ENCODE results near the gene STEAP1.
"Not testable (repeated sequence)": the region's sequence is repeated elsewhere in the genome, so short reads cannot be mapped to it uniquely, and the experiment has no call there.

Gene STEAP1

GRCh38 chr7:90175667-90176066, 21.4 kb downstream of the STEAP1 start:
- DNase-seq = no peak

- DNase-seq = peak; percentile 25
Measured at GRCh38 chr7:90176195-90176594, 21.9 kb downstream of the STEAP1 start.

- no peak for DNase-seq
Measured at GRCh38 chr7:90178166-90178565, 23.9 kb downstream of the STEAP1 start.

DNA sequence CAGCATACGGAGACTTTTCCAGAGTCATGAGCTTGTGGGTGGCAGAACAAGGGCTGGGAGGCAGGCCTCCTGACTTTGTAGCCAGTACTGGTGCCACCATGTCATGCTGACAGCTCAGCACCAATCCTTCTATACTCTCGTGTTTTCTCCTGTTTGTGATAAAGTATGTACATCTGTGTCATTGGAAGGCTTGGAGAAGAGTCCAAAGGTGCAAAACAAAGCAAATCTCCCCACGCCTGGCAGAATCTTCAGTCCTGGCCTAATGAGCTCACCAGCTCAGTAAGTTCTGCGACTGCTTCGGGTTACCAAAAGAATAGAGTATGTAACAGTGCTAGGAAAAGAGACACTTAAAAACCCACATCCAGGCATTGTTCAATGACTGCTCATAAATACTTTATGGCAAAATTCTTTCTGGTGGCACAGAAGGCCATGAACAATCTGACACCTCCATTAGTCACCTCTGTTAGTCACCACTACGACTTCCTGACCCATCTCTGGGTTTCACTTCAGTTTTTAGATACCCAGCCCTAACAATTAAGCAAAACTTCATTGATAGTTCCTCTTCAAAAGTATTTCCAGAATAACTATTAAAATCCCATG, 24.5 kb downstream of the STEAP1 start:
- DNase-seq = peak; percentile 64

GRCh38 chr7:90180011-90180585, 25.8 kb downstream of the STEAP1 start:
- peak; percentile 50 for DNase-seq

GRCh38 chr7:90180649-90181048, 26.4 kb downstream of the STEAP1 start:
- DNase-seq = peak; percentile 33

DNA sequence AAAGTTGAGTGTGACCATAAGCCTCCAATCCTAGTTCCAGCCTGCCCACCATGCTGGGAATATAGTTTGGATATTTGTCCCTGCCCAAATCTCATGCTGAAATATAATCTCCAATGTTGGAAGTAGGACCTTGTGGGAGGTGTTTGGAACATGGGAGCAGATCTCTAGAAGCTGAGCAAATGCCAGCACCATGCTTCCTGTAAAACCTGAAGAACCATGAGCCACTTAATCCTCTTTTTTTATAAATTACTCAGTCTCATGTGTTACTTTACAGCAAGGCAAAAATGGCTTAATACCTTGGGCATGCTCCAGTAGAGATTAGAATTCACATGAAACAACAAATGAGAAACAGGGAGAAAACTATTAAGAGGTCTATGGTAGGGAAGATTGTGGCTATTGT, 27.2 kb downstream of the STEAP1 start:
- DNase-seq = no peak

GRCh38 chr7:90186290-90186689, 32.0 kb downstream of the STEAP1 start:
- DNase-seq = not testable (repeated sequence)

DNA sequence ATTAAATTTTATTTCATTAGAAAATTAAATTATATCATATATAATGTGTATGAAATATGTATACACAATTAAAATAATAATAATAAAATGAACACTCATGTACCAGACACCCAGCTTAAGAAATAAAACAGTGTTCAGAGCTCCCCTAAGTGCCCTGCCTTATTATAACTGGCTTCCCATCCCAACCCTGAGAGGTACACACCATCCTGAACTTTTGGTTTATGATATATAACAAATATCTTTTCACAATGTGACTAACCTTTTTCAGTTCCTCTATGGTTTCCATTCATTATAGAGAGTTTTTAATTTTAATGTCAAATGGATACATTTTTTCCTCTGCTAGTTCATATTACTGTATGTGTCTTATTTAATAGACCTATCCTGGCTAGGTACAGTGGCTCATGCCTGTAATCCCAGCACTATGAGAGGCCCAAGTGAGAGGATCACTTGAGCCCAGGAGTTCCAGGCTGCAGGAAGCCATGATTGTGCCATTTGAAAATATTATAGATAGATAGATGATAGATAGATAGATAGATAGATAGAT, 33.3 kb downstream of the STEAP1 start:
- DNase-seq = no peak

GRCh38 chr7:90188281-90188680, 34.0 kb downstream of the STEAP1 start:
- peak; percentile 20 for DNase-seq

DNA sequence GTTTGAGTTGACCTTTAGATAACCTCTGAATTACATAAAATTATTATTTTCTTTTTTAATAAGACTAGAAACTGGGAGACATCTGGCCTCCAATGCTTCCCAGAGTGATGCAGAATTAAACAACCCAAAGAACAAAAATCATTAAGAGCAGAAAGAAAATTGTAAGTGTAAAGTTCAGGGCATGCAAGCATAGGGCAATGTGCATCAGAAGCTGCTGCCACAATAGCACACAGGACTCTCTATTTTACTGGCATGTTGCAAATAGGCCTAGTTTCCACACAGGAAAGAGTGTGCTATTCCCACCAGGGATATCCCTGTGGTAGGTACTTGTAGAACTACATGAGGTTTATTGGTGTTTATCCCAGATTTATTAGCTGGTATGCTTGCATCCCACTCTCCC, 36.7 kb downstream of the STEAP1 start:
- DNase-seq = no peak

DNA sequence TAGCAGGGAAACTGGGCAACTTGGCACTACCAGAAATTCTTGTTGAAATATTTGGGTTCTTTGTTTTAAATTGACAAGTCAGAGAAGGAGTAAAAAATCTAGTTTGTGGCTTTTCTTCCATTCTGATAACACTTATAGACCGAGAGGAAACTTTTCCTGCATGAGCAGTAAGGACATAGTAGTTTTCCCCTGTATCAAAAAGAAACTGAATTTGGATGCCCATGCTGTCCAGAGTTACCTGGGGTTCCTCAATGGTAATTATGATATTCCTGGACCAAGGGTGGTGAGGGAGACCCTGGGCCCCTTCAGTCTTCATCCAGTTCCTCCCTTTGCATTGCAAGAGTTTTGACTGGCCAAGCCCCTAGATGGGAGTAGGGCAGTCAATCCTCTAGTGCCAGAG, 37.4 kb downstream of the STEAP1 start:
- DNase-seq = no peak

DNA sequence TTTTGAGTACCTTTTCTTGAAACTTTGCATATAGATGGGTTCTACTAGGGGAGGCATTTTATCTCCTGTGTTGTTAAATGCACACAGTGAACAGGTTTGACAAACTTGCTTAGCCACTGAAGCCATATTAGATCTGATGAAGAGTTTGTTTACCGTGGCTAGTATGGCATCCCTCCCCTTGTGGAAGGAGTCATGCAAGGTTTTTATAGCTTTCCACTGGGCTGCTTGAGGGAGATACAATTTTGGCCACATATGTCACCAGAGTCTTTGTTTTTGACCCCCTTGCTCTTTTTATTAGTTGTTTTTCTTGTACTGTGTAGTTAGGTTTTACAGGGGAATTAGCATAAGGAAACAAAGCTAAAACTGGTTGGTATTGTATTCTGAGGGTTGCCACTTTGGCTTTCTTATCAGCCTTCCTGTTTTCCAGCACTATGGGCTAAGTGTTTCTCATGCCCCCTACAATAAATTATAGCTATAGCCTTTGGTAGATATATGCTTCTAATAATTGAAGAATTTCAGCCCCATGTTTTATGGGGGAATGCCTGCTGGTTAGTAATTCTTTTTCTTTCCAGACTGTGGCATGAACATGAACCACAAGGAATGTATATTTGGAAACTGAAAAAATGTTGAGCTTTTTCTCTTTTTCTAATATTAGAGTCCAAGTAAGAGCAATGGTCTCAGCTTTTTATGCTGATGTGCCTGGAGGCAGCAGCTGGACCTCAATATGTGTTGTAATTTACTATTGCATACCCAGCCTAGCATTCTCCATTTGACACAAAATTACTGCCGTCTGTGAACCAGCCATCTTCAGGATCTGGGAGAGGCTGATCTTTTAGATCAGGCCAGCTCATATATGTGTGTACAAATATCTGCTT, 38.8 kb downstream of the STEAP1 start:
- DNase-seq = no peak

GRCh38 chr7:90194911-90195809, 40.9 kb downstream of the STEAP1 start:
- no peak for DNase-seq

DNA sequence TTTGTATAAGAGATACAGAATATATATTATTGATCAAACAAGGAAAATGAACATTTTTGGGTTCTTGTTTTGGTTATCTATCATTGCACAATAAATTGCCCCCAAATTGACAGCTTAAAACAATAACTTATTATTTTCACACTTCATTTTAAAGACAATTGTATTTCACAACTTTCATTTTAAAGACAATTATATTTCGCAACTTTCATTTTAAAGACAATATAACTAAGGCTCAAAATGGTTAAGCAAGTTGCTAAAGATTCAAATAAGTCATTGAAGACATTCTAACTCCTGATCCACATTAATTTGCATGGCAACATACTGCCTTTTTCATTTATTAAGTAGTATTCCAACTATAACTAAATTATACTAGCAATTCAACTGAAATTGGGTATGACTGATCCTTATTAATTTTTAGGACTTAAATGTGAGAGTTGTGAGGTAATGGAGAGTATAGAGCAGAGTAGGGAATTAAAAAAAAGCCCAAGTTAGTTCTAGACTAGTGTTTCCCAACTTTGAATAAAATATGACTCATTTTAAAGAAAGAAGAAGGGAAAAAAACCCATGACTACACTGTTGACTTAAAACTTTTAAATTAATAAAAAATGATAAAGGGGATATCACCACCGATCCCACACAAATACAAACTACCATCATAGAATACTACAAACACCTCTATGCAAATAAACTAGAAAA, 47.4 kb downstream of the STEAP1 start:
- DNase-seq = no peak

- no peak for DNase-seq
Measured at GRCh38 chr7:90207956-90208355, 53.7 kb downstream of the STEAP1 start.

DNA sequence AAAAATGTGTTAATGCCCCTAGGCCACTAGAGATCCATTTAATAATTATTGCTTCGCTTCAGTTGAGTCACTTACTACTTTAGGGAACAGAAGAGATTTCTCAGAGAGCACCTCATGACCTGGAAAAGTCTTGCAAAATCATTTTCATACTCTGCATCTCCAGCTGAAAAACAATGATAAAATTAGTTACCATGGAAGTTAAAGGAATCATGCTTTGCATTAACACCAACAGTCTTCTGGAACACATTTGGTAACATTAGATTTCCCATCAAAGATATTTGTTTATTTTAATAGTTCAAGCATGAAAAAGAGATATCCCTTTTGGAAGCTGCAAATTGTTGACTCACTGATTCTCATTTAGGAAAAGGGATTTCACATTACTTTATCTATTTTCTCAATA, 55.5 kb downstream of the STEAP1 start:
- DNase-seq = peak; percentile 8

GRCh38 chr7:90210475-90210874, 56.2 kb downstream of the STEAP1 start:
- DNase-seq = no peak

DNA sequence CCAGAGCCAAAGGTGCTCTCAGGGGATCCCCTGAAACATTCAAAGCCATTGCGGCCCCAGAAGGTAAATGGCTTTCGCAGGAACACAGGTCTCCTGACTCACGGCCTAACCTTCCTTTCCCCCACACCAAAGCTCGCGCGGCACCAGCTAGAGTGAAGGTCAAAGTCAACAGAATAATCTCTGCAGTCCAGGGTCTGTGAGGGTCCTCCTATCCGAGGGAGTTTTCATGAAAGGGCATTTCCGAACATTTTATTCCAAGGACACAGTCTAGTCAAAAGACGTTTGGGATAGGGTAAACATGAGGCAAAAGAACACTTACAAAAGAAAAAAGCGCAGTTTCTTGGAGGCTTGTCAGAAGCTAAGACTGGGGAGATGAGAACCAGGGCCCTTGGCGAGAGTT, 56.7 kb downstream of the STEAP1 start:
- DNase-seq = no peak

DNA sequence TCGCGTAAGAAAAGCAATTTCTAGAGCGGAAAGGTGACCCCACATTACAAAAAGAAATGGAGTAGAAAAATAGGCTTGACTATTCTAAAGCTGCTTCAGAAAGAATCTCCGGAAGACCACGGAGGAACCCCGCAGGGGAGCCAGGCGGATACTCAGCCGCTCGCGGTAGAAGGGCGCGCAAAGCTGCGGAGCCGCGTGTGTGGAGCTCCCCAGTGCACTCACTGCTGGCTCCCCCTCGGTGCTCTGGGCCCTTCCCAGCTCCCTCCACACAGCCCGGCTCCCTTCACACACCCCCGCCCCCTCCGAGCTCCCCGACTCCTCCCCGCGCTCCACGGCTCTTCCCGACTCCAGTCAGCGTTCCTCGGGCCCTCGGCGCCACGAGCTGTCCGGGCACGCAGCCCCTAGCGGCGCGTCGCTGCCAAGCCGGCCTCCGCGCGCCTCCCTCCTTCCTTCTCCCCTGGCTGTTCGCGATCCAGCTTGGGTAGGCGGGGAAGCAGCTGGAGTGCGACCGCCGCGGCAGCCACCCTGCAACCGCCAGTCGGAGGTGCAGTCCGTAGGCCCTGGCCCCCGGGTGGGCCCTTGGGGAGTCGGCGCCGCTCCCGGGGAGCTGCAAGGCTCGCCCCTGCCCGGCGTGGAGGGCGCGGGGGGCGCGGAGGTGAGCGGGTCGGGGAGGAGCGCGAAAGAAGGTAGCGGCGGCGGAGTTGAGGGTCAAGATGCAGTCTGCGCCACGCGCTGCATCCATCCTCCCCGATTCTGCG, 57.3 kb downstream of the STEAP1 start, which contains the start of gene STEAP2:
Gene STEAP2 (plus strand): TSS at position 350 of the 758 bp plus-strand sequence. CDS start 13,343 bp downstream, outside the sequence.
- DNase-seq = peak; percentile 96

DNA sequence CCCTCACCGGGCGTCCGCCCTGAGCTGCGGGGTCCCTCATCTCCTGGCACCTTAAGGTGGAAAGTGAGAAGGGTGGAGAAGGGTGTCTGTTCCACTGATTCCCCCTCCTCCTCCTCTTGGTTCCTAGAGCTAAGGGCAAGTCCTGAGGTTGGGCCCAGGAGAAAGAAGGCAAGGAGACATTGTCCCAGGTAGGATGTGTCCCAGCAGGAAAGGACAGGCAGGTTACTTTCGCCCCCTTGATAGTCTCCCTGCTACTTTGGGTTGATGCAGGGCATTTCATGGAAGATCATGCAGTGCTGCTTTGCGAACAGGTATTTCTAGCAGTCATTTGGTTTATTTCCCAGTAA, 57.9 kb downstream of the STEAP1 start:
- no peak for DNase-seq
